PC-3 (cell line): ENCODE data around the gene NOM1.

ENCODE experiments used
- CTCF ChIP-seq: fragments of 300-600 bp; sonication (generic); conservative IDR thresholded peaks from 2 replicates; pipeline ENCODE4 v1.5.1; 2017; ENCODE audit warnings: antibody characterized with exemption, low read depth, mild to moderate bottlenecking, low read length
- EZH2phosphoT487 ChIP-seq: fragments of 300-600 bp; sonication (generic); IDR thresholded peaks from 2 replicates; pipeline ENCODE4 v1.6.1; 2018; ENCODE audit warnings: mild to moderate bottlenecking, antibody characterized with exemption, low read length, borderline replicate concordance

GRCh38 chr7:157001920-157002818 lies 52.7 kb downstream of the NOM1 start:
- TF ChIP-seq CTCF, result no peak
- TF ChIP-seq EZH2phosphoT487, result no peak
